ENCODE data around the gene CEP164. TPM values are rescaled to one million over a fixed set of nuclear protein-coding genes. Genes with fewer than 3 reads are reported as not detected.
"Not testable (repeated sequence)": the region's sequence is repeated elsewhere in the genome, so short reads cannot be mapped to it uniquely, and the experiment has no call there.

The CEP164 gene
- total RNA-seq, 1 experiment from 2014 or later = 21.0 TPM

DNA sequence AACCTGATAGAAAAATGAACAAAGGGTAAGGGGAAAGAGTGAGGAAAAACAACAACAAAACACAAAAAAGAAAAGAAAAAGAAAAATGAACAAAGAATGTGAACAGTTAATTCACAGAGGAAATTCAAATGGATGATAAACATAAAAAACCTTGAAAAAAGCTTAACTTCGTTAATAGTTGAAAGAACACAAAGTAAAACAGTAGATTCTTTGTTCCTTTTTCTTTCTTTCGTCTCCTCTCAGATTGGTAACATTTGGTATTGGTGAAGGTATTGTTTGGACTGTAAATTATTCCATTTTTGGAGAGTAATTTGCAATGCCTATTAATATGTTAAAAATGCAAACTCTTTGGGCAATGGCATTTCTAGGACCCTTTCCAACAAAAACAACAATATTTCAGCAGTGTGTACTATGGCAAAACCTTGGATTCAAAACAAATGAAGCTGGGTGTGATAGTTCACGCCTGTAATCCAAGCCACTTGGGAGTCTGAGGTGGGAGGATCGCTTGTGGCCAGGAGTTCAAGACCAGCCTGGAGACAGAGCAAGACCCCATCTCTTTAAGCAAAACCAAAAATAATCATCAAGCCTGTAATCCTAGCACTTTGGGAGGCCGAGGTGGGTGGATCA lies 8.3 kb upstream of the CEP164 start:
- no peaks in the 10 kb centered on the region for H3K36me3 Mint-ChIP-seq
- no peak for ATAC-seq
- ChIA-PET CTCF (no interaction called here), POLR2A (interaction anchor here (1.4 kb wide), 1 partner anchor 9 kb away, joined by 5 read pairs; the partner anchor contains the start of gene CEP164)
- H3K27ac Mint-ChIP-seq = no peak overlapping the region; the same call in 1 of the 2 replicates
- no peak overlapping the region for H3K4me3 Mint-ChIP-seq
- peaks cover 2% of the 10 kb centered on the region for H3K27me3 Mint-ChIP-seq (ENCODE audit: low read depth)
- no peaks in the 10 kb centered on the region for H3K9me3 Mint-ChIP-seq
- TF ChIP-seq OVOL2 (CRISPR knock-in tag; IDR thresholded peaks at IDR 0.05; ENCODE audit: borderline replicate concordance) (no peak), GRHL2 (CRISPR knock-in tag; IDR thresholded peaks at IDR 0.05; ENCODE audit: insufficient replicate concordance, severe bottlenecking) (no peak)
- TF ChIP-seq, protein P1, sequence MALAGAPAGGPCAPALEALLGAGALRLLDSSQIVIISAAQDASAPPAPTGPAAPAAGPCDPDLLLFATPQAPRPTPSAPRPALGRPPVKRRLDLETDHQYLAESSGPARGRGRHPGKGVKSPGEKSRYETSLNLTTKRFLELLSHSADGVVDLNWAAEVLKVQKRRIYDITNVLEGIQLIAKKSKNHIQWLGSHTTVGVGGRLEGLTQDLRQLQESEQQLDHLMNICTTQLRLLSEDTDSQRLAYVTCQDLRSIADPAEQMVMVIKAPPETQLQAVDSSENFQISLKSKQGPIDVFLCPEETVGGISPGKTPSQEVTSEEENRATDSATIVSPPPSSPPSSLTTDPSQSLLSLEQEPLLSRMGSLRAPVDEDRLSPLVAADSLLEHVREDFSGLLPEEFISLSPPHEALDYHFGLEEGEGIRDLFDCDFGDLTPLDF (CRISPR knock-in tag; IDR thresholded peaks at IDR 0.05) = no peak
- TF ChIP-seq, protein P2, sequence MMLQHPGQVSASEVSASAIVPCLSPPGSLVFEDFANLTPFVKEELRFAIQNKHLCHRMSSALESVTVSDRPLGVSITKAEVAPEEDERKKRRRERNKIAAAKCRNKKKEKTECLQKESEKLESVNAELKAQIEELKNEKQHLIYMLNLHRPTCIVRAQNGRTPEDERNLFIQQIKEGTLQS (CRISPR knock-in tag; conservative IDR thresholded peaks at IDR 0.05) = no peak
- DNase-seq (ENCODE audit: low spot score) = no peak
- H3K4me1 Mint-ChIP-seq = peaks cover 12% of the 10 kb centered on the region

DNA sequence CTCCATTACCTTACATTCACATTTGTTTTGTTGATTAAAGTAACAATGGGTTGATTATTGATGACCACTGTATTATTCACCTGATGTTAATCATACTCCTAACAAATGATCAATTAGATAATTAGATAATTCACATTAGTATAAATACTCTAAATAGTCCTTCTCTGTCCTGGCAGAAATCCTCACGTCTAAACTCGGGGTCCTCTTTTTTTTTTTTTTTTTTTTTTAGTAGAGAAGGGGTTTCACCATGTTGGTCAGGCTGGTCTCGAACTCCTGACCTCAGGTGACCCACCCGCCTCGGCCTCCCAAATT lies 443 bp upstream of the CEP164 start:
- H3K4me1 Mint-ChIP-seq; H3K27ac Mint-ChIP-seq; H3K36me3 Mint-ChIP-seq; H3K27me3 Mint-ChIP-seq (ENCODE audit: low read depth); ATAC-seq; H3K9me3 Mint-ChIP-seq; DNase-seq (ENCODE audit: low spot score); H3K4me3 Mint-ChIP-seq: not testable (repeated sequence)
- POLR2A ChIA-PET = interaction anchor here (0.6 to 1.0 kb wide), 3 partner anchors 12 to 550 kb away, joined by 3 to 7 read pairs (median 3); no protein-coding TSS in a partner anchor
- CTCF ChIA-PET = interaction anchor here (0.5 to 2.2 kb wide), 11 partner anchors 12 to 482 kb away, joined by 3 to 19 read pairs (median 5); partner anchors contain the start of genes BACE1, PCSK7 and RNF214

DNA sequence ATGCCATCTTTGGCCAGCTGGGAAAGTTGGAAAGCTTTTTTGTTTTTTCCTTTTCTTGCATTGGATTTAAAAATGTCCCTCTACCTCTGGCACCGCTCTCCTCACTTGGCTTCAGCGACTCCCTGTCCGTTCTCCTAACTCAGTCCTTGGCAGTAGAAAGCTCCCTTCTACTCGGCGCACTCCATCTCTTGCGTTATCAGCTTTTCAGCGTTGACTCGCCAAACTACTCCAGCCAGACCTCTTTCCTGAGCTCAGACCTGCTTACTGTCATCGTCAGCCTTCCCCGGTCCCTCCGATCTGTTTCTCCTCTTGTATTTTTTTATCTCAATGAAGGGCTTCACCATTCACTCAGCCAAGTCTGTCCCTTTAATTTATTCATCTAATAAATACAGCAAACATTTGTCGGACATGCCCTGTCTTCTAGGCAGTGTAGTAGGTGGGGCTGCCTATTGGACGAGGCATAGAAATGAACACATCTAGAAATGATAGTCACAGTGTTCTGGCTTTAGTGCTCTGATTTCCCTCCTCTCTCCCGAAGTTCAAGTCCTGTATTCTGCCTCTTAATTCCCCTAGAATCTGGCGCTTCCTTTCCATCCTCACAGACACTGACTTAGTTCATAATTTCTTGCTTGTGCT lies 839 bp downstream of the CEP164 start:
- no peak for DNase-seq (ENCODE audit: low spot score)
- ATAC-seq = no peak; the same call in 1 of the 2 replicates
- TF ChIP-seq TEAD4 (CRISPR knock-in tag; IDR thresholded peaks at IDR 0.05) (no peak), ZNF396 (CRISPR knock-in tag; IDR thresholded peaks at IDR 0.05; ENCODE audit: borderline replicate concordance) (no peak), GRHL2 (CRISPR knock-in tag; IDR thresholded peaks at IDR 0.05; ENCODE audit: insufficient replicate concordance, severe bottlenecking) (no peak), RELA (CRISPR knock-in tag; IDR thresholded peaks at IDR 0.05; ENCODE audit: borderline replicate concordance) (no peak), SMAD3 (CRISPR knock-in tag; IDR thresholded peaks at IDR 0.05; ENCODE audit: borderline replicate concordance) (no peak), E2F4 (CRISPR knock-in tag; IDR thresholded peaks at IDR 0.05; ENCODE audit: borderline replicate concordance, low read depth) (no peak), OVOL2 (CRISPR knock-in tag; IDR thresholded peaks at IDR 0.05; ENCODE audit: borderline replicate concordance) (no peak), CREB1 (CRISPR knock-in tag; IDR thresholded peaks at IDR 0.05) (no peak), STAT6 (CRISPR knock-in tag; conservative IDR thresholded peaks at IDR 0.05; ENCODE audit: low read depth) (no peak), ZNF512 (CRISPR knock-in tag; IDR thresholded peaks at IDR 0.05; ENCODE audit: borderline replicate concordance) (no peak), SP1 (CRISPR knock-in tag; conservative IDR thresholded peaks at IDR 0.05) (no peak)
- TF ChIP-seq, protein P3, sequence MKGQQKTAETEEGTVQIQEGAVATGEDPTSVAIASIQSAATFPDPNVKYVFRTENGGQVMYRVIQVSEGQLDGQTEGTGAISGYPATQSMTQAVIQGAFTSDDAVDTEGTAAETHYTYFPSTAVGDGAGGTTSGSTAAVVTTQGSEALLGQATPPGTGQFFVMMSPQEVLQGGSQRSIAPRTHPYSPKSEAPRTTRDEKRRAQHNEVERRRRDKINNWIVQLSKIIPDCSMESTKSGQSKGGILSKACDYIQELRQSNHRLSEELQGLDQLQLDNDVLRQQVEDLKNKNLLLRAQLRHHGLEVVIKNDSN (CRISPR knock-in tag; IDR thresholded peaks at IDR 0.05) = no peak
- TF ChIP-seq, protein P4, sequence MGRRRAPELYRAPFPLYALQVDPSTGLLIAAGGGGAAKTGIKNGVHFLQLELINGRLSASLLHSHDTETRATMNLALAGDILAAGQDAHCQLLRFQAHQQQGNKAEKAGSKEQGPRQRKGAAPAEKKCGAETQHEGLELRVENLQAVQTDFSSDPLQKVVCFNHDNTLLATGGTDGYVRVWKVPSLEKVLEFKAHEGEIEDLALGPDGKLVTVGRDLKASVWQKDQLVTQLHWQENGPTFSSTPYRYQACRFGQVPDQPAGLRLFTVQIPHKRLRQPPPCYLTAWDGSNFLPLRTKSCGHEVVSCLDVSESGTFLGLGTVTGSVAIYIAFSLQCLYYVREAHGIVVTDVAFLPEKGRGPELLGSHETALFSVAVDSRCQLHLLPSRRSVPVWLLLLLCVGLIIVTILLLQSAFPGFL (CRISPR knock-in tag; IDR thresholded peaks at IDR 0.05; ENCODE audit: borderline replicate concordance) = no peak
- no peaks in the 10 kb centered on the region for H3K4me1 Mint-ChIP-seq
- H3K9me3 Mint-ChIP-seq = no peaks in the 10 kb centered on the region
- H3K27me3 Mint-ChIP-seq (ENCODE audit: low read depth) = no peaks in the 10 kb centered on the region; the same call in 1 of the 2 replicates
- CTCF ChIA-PET = interaction anchor here (0.8 to 2.2 kb wide), 9 partner anchors 11 to 488 kb away, joined by 3 to 19 read pairs (median 5); partner anchors contain the start of gene BACE1
- H3K36me3 Mint-ChIP-seq = no peaks in the 10 kb centered on the region
- POLR2A ChIA-PET = interaction anchor here (1.1 kb wide), 1 partner anchor 10 kb away, joined by 5 read pairs; no protein-coding TSS in a partner anchor
- H3K4me3 Mint-ChIP-seq = no peak overlapping the region
- no peak overlapping the region for H3K27ac Mint-ChIP-seq
